Prostate gland (tissue), 2 donors: ENCODE data around the gene PHEX.

Source experiments
- CTCF ChIP-seq, 4 experiments: fragments of 200-600 bp in 2 of 4; fragments of 450-650 bp in 2 of 4; sonication (generic) in 2 of 4; IDR thresholded peaks; 1 replicate in 3 of 4; 2 replicates in 1 of 4; pipeline ENCODE4 v1.5.1; 2016 to 2019; ENCODE audit warnings: antibody characterized with exemption in 4 of 4, mild to moderate bottlenecking in 2 of 4, moderate library complexity in 2 of 4
- POLR2AphosphoS5 ChIP-seq: sonication (generic); formaldehyde crosslinking; IDR thresholded peaks from one replicate; pipeline ENCODE4 v1.6.1; 2017; ENCODE audit warnings: antibody characterized with exemption

GRCh38 chrX:22086003-22086402, 53.9 kb downstream of the PHEX start:
- no peak for TF ChIP-seq CTCF (IDR thresholded peaks at IDR 0.05)
- TF ChIP-seq POLR2AphosphoS5 = no peak
